Measurements from ENCODE around the gene GAGE2A. TPM values are rescaled to one million over a fixed set of nuclear protein-coding genes. Genes with fewer than 3 reads are reported as not detected.

Gene GAGE2A
- total RNA-seq, 1 donor from 2014 or later, result not detected

Other genes starting within 250 kb of the GAGE2A start
- not detected for gene GAGE12C, start 57.3 kb upstream of the GAGE2A start, total RNA-seq
- gene GAGE12D, start 47.8 kb upstream of the GAGE2A start, total RNA-seq, result not detected
- not detected for gene GAGE12E, start 38.2 kb upstream of the GAGE2A start, total RNA-seq
- gene GAGE12F, start 28.7 kb upstream of the GAGE2A start, total RNA-seq, result not detected
- gene GAGE12G, start 19.1 kb upstream of the GAGE2A start, total RNA-seq, result not detected
- not detected for gene GAGE12H, start 9.5 kb upstream of the GAGE2A start, total RNA-seq
- not detected for gene GAGE1, start 9.5 kb downstream of the GAGE2A start, total RNA-seq
- not detected for gene PAGE1, start 106.5 kb downstream of the GAGE2A start, total RNA-seq
- not detected for gene PAGE4, start 239.8 kb downstream of the GAGE2A start, total RNA-seq